ENCODE results near the gene KRT9. TPM values are rescaled to one million over a fixed set of nuclear protein-coding genes. Genes with fewer than 3 reads are reported as not detected.

Gene KRT9
- total RNA-seq, 1 donor from 2014 or later, result not detected

GRCh38 chr17:41553176-41553575 is 18.7 kb downstream of the KRT9 start:
- Mint-ChIP-seq H3K4me1 (ENCODE audit: low read depth) (peaks cover 18% of the 10 kb centered on the region), H3K36me3 (ENCODE audit: insufficient read depth) (no peaks in the 10 kb centered on the region), H3K4me3 (ENCODE audit: low read depth) (no peak overlapping the region), H3K27me3 (peaks cover 33% of the 10 kb centered on the region), H3K9me3 (ENCODE audit: low read depth) (no peaks in the 10 kb centered on the region), H3K27ac (no peak overlapping the region)
- DNase-seq (ENCODE audit: low spot score, unreplicated experiment), result no peak
- no peak for TF ChIP-seq CTCF (IDR thresholded peaks at IDR 0.05; ENCODE audit: unreplicated experiment)

GRCh38 chr17:41552455-41552854 is 19.4 kb downstream of the KRT9 start:
- Mint-ChIP-seq H3K27ac (no peak overlapping the region), H3K4me1 (ENCODE audit: low read depth) (peaks cover 21% of the 10 kb centered on the region), H3K27me3 (peaks cover 27% of the 10 kb centered on the region), H3K36me3 (ENCODE audit: insufficient read depth) (no peaks in the 10 kb centered on the region), H3K9me3 (ENCODE audit: low read depth) (no peaks in the 10 kb centered on the region), H3K4me3 (ENCODE audit: low read depth) (no peak overlapping the region)
- no peak for TF ChIP-seq CTCF (IDR thresholded peaks at IDR 0.05; ENCODE audit: unreplicated experiment)
- DNase-seq (ENCODE audit: low spot score, unreplicated experiment), result no peak

- no peak for DNase-seq (ENCODE audit: low spot score, unreplicated experiment)
- H3K27ac Mint-ChIP-seq, result no peak overlapping the region
- no peak overlapping the region for H3K4me3 Mint-ChIP-seq (ENCODE audit: low read depth)
- TF ChIP-seq CTCF (IDR thresholded peaks at IDR 0.05; ENCODE audit: unreplicated experiment), result no peak
- H3K4me1 Mint-ChIP-seq (ENCODE audit: low read depth), result peaks cover 23% of the 10 kb centered on the region
- H3K27me3 Mint-ChIP-seq, result peaks cover 23% of the 10 kb centered on the region
- H3K36me3 Mint-ChIP-seq (ENCODE audit: insufficient read depth), result no peaks in the 10 kb centered on the region
- no peaks in the 10 kb centered on the region for H3K9me3 Mint-ChIP-seq (ENCODE audit: low read depth)
These were observed 20.5 kb downstream of the KRT9 start for GRCh38 chr17:41551365-41551764.

GRCh38 chr17:41549596-41550039 is 22.2 kb downstream of the KRT9 start:
- Mint-ChIP-seq H3K36me3 (ENCODE audit: insufficient read depth) (no peaks in the 10 kb centered on the region), H3K4me1 (ENCODE audit: low read depth) (peaks cover 30% of the 10 kb centered on the region), H3K4me3 (ENCODE audit: low read depth) (no peak overlapping the region), H3K9me3 (ENCODE audit: low read depth) (no peaks in the 10 kb centered on the region), H3K27me3 (peaks cover 18% of the 10 kb centered on the region), H3K27ac (peak overlapping the region; percentile 94)
- no peak for TF ChIP-seq CTCF (IDR thresholded peaks at IDR 0.05; ENCODE audit: unreplicated experiment)
- no peak for DNase-seq (ENCODE audit: low spot score, unreplicated experiment)

- H3K4me1 Mint-ChIP-seq (ENCODE audit: low read depth), result peaks cover 35% of the 10 kb centered on the region
- H3K36me3 Mint-ChIP-seq (ENCODE audit: insufficient read depth), result no peaks in the 10 kb centered on the region
- H3K27me3 Mint-ChIP-seq, result peaks cover 13% of the 10 kb centered on the region
- peak; percentile 78 for TF ChIP-seq CTCF (IDR thresholded peaks at IDR 0.05; ENCODE audit: unreplicated experiment)
- no peaks in the 10 kb centered on the region for H3K9me3 Mint-ChIP-seq (ENCODE audit: low read depth)
- H3K27ac Mint-ChIP-seq, result peak overlapping the region; percentile 94
- peak; percentile 85 for DNase-seq (ENCODE audit: low spot score, unreplicated experiment)
- peak overlapping the region; percentile 33 for H3K4me3 Mint-ChIP-seq (ENCODE audit: low read depth)
These were observed 22.8 kb downstream of the KRT9 start for GRCh38 chr17:41548844-41549595.
